HEK293 (cell line): ENCODE measurements around the gene DEAF1.
A peak's percentile ranks its signal among the peaks of the same experiment; 100 is the strongest.

ENCODE experiments used
- GLIS1 ChIP-seq: fragments of 450-650 bp; formaldehyde crosslinking; IDR thresholded peaks from 2 replicates; pipeline ENCODE4 v1.5.1; 2016; ENCODE audit warnings: missing biosample characterization, missing genetic modification characterization
- GLIS2 ChIP-seq: fragments of 450-650 bp; formaldehyde crosslinking; IDR thresholded peaks from 2 replicates; pipeline ENCODE4 v1.5.1; 2016; ENCODE audit warnings: missing biosample characterization, missing genetic modification characterization
- INSM2 ChIP-seq: fragments of 450-650 bp; formaldehyde crosslinking; IDR thresholded peaks from 2 replicates; pipeline ENCODE4 v1.5.1; 2016; ENCODE audit warnings: missing biosample characterization, missing genetic modification characterization
- KLF1 ChIP-seq: fragments of 450-650 bp; formaldehyde crosslinking; IDR thresholded peaks from 2 replicates; pipeline ENCODE4 v1.5.1; 2016; ENCODE audit warnings: missing biosample characterization, missing genetic modification characterization
- KLF17 ChIP-seq: fragments of 450-650 bp; formaldehyde crosslinking; IDR thresholded peaks from 2 replicates; pipeline ENCODE4 v1.5.1; 2016; ENCODE audit warnings: missing biosample characterization, missing genetic modification characterization
- KLF9 ChIP-seq: fragments of 450-650 bp; formaldehyde crosslinking; IDR thresholded peaks from 2 replicates; pipeline ENCODE4 v1.5.1; 2016; ENCODE audit warnings: missing biosample characterization, missing genetic modification characterization, low read depth
- WT1 ChIP-seq: fragments of 450-650 bp; formaldehyde crosslinking; IDR thresholded peaks from 2 replicates; pipeline ENCODE4 v1.5.1; 2016; ENCODE audit warnings: missing biosample characterization, missing genetic modification characterization
- ZNF26 ChIP-seq: fragments of 450-650 bp; formaldehyde crosslinking; IDR thresholded peaks from 2 replicates; pipeline ENCODE4 v1.5.1; 2016; ENCODE audit warnings: missing biosample characterization, missing genetic modification characterization
- ZNF398 ChIP-seq: fragments of 450-650 bp; formaldehyde crosslinking; IDR thresholded peaks from 2 replicates; pipeline ENCODE4 v1.5.1; 2017; ENCODE audit warnings: missing biosample characterization, missing genetic modification characterization
- ZNF654 ChIP-seq: fragments of 450-650 bp; formaldehyde crosslinking; IDR thresholded peaks from 2 replicates; pipeline ENCODE4 v1.5.1; 2016; ENCODE audit warnings: low read depth, missing biosample characterization, missing genetic modification characterization
- ZNF777 ChIP-seq: fragments of 450-650 bp; formaldehyde crosslinking; IDR thresholded peaks from 2 replicates; pipeline ENCODE4 v1.5.1; 2017; ENCODE audit warnings: missing biosample characterization, missing genetic modification characterization, borderline replicate concordance
- TF ChIP-seq, protein P1 (sequence below): fragments of 450-650 bp; formaldehyde crosslinking; IDR thresholded peaks from 2 replicates; pipeline ENCODE4 v1.5.1; 2016; ENCODE audit warnings: missing biosample characterization, missing genetic modification characterization, borderline replicate concordance
- TF ChIP-seq, protein P2 (sequence below): fragments of 450-650 bp; formaldehyde crosslinking; IDR thresholded peaks from 2 replicates; pipeline ENCODE4 v1.5.1; 2016; ENCODE audit warnings: missing biosample characterization, missing genetic modification characterization
- TF ChIP-seq, protein P3 (sequence below): fragments of 450-650 bp; formaldehyde crosslinking; IDR thresholded peaks from 2 replicates; pipeline ENCODE4 v1.5.1; 2016; ENCODE audit warnings: missing biosample characterization, missing genetic modification characterization
- TF ChIP-seq, protein P4 (sequence below): fragments of 450-650 bp; formaldehyde crosslinking; conservative IDR thresholded peaks from 2 replicates; pipeline ENCODE4 v1.5.1; 2016; ENCODE audit warnings: low read depth, missing biosample characterization, missing genetic modification characterization
- TF ChIP-seq, protein P5 (sequence below): fragments of 450-650 bp; formaldehyde crosslinking; IDR thresholded peaks from 2 replicates; pipeline ENCODE4 v1.5.1; 2016; ENCODE audit warnings: missing biosample characterization, missing genetic modification characterization

Gene DEAF1

DNA sequence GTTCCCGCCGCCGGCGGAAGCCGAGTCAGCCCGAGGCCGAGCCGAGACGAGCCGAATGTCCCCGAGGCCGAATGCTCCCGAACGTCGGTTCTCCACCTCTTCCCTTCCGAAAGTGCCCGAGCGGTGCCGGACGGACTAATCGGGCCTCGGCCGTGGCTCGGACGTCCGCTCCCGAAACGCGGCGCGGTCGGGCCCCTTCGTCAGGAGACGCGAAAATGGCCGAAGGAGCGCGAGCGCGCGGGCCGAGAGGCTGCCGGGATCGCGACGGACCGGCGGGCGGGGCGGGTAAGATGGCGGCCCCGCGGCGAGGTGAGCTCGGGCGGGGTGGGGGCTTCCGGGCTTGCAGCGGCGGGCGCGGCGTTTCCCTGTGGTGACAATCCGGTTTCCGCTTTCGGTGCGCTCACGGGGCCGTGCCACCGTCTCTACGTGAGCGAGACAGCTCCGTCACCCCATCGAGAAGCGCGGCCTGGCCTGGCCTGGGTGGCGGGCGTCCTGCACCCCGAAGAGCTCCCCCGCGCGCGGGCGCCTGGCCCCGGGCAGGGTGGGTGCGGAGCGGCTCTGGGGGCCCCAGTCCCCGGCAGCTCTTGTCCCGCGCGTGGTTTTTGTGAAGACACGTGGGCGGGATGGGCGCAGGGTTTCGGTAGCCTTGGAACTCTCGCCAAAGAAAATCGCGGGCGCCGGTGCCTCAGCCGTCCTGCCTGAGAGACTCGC lies 671 bp upstream of the DEAF1 start, which contains the start of gene TMEM80 (continued):
- TF ChIP-seq ZNF654: no peak
- TF ChIP-seq, protein P1, sequence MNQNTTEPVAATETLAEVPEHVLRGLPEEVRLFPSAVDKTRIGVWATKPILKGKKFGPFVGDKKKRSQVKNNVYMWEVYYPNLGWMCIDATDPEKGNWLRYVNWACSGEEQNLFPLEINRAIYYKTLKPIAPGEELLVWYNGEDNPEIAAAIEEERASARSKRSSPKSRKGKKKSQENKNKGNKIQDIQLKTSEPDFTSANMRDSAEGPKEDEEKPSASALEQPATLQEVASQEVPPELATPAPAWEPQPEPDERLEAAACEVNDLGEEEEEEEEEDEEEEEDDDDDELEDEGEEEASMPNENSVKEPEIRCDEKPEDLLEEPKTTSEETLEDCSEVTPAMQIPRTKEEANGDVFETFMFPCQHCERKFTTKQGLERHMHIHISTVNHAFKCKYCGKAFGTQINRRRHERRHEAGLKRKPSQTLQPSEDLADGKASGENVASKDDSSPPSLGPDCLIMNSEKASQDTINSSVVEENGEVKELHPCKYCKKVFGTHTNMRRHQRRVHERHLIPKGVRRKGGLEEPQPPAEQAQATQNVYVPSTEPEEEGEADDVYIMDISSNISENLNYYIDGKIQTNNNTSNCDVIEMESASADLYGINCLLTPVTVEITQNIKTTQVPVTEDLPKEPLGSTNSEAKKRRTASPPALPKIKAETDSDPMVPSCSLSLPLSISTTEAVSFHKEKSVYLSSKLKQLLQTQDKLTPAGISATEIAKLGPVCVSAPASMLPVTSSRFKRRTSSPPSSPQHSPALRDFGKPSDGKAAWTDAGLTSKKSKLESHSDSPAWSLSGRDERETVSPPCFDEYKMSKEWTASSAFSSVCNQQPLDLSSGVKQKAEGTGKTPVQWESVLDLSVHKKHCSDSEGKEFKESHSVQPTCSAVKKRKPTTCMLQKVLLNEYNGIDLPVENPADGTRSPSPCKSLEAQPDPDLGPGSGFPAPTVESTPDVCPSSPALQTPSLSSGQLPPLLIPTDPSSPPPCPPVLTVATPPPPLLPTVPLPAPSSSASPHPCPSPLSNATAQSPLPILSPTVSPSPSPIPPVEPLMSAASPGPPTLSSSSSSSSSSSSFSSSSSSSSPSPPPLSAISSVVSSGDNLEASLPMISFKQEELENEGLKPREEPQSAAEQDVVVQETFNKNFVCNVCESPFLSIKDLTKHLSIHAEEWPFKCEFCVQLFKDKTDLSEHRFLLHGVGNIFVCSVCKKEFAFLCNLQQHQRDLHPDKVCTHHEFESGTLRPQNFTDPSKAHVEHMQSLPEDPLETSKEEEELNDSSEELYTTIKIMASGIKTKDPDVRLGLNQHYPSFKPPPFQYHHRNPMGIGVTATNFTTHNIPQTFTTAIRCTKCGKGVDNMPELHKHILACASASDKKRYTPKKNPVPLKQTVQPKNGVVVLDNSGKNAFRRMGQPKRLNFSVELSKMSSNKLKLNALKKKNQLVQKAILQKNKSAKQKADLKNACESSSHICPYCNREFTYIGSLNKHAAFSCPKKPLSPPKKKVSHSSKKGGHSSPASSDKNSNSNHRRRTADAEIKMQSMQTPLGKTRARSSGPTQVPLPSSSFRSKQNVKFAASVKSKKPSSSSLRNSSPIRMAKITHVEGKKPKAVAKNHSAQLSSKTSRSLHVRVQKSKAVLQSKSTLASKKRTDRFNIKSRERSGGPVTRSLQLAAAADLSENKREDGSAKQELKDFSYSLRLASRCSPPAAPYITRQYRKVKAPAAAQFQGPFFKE (tag by site-specific recombination): no peak
- TF ChIP-seq, protein P2, sequence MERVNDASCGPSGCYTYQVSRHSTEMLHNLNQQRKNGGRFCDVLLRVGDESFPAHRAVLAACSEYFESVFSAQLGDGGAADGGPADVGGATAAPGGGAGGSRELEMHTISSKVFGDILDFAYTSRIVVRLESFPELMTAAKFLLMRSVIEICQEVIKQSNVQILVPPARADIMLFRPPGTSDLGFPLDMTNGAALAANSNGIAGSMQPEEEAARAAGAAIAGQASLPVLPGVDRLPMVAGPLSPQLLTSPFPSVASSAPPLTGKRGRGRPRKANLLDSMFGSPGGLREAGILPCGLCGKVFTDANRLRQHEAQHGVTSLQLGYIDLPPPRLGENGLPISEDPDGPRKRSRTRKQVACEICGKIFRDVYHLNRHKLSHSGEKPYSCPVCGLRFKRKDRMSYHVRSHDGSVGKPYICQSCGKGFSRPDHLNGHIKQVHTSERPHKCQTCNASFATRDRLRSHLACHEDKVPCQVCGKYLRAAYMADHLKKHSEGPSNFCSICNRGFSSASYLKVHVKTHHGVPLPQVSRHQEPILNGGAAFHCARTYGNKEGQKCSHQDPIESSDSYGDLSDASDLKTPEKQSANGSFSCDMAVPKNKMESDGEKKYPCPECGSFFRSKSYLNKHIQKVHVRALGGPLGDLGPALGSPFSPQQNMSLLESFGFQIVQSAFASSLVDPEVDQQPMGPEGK (tag by site-specific recombination): peak; percentile 71
- TF ChIP-seq ZNF777 (tag by site-specific recombination): no peak
- no peak for TF ChIP-seq ZNF26 (tag by site-specific recombination)
- TF ChIP-seq, protein P3, sequence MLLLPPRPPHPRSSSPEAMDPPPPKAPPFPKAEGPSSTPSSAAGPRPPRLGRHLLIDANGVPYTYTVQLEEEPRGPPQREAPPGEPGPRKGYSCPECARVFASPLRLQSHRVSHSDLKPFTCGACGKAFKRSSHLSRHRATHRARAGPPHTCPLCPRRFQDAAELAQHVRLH: no peak
- no peak for TF ChIP-seq WT1 (tag by site-specific recombination)
- peak; percentile 16; the same call in 1 of the 2 replicates for TF ChIP-seq KLF1 (tag by site-specific recombination)
- TF ChIP-seq, protein P4, sequence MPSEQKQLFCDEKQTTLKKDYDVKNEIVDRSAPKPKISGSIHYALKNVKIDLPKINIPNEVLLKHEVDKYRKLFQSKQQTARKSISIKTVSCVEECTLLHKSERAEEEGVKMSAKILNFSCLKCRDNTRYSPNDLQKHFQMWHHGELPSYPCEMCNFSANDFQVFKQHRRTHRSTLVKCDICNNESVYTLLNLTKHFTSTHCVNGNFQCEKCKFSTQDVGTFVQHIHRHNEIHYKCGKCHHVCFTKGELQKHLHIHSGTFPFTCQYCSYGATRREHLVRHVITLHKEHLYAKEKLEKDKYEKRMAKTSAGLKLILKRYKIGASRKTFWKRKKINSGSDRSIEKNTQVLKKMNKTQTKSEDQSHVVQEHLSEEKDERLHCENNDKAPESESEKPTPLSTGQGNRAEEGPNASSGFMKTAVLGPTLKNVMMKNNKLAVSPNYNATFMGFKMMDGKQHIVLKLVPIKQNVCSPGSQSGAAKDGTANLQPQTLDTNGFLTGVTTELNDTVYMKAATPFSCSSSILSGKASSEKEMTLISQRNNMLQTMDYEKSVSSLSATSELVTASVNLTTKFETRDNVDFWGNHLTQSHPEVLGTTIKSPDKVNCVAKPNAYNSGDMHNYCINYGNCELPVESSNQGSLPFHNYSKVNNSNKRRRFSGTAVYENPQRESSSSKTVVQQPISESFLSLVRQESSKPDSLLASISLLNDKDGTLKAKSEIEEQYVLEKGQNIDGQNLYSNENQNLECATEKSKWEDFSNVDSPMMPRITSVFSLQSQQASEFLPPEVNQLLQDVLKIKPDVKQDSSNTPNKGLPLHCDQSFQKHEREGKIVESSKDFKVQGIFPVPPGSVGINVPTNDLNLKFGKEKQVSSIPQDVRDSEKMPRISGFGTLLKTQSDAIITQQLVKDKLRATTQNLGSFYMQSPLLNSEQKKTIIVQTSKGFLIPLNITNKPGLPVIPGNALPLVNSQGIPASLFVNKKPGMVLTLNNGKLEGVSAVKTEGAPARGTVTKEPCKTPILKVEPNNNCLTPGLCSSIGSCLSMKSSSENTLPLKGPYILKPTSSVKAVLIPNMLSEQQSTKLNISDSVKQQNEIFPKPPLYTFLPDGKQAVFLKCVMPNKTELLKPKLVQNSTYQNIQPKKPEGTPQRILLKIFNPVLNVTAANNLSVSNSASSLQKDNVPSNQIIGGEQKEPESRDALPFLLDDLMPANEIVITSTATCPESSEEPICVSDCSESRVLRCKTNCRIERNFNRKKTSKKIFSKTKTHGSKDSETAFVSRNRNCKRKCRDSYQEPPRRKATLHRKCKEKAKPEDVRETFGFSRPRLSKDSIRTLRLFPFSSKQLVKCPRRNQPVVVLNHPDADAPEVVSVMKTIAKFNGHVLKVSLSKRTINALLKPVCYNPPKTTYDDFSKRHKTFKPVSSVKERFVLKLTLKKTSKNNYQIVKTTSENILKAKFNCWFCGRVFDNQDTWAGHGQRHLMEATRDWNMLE: no peak
- TF ChIP-seq GLIS2 (tag by site-specific recombination): peak; percentile 61; the same call in 1 of the 2 replicates
- TF ChIP-seq GLIS1 (tag by site-specific recombination): no peak
- no peak; the same call in 1 of the 2 replicates for TF ChIP-seq KLF9 (tag by site-specific recombination)
- TF ChIP-seq INSM2 (tag by site-specific recombination): no peak
- TF ChIP-seq, protein P5, sequence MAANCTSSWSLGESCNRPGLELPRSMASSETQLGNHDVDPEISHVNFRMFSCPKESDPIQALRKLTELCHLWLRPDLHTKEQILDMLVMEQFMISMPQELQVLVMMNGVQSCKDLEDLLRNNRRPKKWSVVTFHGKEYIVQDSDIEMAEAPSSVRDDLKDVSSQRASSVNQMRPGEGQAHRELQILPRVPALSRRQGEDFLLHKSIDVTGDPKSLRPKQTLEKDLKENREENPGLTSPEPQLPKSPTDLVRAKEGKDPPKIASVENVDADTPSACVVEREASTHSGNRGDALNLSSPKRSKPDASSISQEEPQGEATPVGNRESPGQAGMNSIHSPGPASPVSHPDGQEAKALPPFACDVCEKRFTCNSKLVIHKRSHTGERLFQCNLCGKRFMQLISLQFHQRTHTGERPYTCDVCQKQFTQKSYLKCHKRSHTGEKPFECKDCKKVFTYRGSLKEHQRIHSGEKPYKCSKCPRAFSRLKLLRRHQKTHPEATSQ (tag by site-specific recombination): no peak
- TF ChIP-seq KLF17 (tag by site-specific recombination): peak; percentile 73; the same call in 1 of the 2 replicates
- TF ChIP-seq ZNF398 (tag by site-specific recombination): 0 out of 2 replicates have a peak, but pooled peaks have one; percentile 33
